ES-I3 (cell line): ENCODE results near the gene UNC93B1.

ENCODE experiments used
- H3K36me3 ChIP-seq: 2 replicates; pipeline ENCODE4 v1.6.1; 2013; ENCODE audit warnings: mild to moderate bottlenecking, low read length, control low read depth, moderate library complexity; ENCODE audit not compliant: insufficient read depth
- H3K4me1 ChIP-seq: 2 replicates; pipeline ENCODE4 v1.6.1; 2013; ENCODE audit warnings: mild to moderate bottlenecking, control low read depth, low read length; ENCODE audit not compliant: insufficient read depth
- H3K9ac ChIP-seq: 2 replicates; pipeline ENCODE4 v1.6.1; 2013; ENCODE audit warnings: low read depth, mild to moderate bottlenecking, low read length, moderate library complexity
- H3K9me3 ChIP-seq: 2 replicates; pipeline ENCODE4 v1.6.1; 2013; ENCODE audit warnings: mild to moderate bottlenecking, low read length, moderate library complexity; ENCODE audit not compliant: control insufficient read depth, insufficient read depth

Gene UNC93B1

DNA sequence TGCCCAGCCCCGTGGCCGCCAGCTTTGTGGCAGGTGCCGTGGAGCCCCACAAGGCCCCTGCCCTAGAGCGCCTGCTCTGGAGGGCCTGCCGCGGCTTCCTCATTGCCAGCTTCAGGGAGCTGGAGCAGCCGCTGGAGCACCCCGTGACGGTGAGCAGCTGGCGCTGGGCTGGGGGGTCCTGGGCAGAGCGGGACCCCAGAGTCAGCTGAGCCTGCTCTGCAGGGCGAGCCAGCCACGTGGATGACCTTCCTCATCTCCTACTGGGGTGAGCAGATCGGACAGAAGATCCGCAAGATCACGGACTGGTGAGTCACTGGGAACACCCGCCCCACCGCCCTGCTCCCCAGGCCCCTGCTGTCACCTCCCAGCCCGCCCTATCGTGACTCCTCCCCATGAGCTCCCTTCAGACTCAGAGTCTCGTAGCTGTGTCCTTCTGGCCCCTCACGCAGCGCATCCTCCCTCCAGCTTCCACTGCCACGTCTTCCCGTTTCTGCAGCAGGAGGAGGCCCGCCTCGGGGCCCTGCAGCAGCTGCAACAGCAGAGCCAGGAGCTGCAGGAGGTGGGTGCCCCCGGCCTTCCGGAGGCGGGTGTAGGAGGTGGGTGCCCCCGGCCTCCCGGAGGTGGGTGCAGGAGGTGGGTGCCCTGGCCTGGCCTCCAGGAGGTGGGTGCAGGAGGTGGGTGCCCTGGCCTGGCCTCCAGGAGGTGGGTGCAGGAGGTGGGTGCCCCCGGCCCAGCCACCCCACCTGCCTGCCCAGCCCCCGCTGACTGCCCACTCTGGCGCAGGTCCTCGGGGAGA, 39.6 kb upstream of the UNC93B1 start:
- H3K4me1 ChIP-seq = peaks cover 16% of the 10 kb centered on the region; the same call in 1 of the 2 replicates
- H3K9ac ChIP-seq = no peak overlapping the region
- H3K36me3 ChIP-seq = no peaks in the 10 kb centered on the region
- H3K9me3 ChIP-seq = no peaks in the 10 kb centered on the region

DNA sequence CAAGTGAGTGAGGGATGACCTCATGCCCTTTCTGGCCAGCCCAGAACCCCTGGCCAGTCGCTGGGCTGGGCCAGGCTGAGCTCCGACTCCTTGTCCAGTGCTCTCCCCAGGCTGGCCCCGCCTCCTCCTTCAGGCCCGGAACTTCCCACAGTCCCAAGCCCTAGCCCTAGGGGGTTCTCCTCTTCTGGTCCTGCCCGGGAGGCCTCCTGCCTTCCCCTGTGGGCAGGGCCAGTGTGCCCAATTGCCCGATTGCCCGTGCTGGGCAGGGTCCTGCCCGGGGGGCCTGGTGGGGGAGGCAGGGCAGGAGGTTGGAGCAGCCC, 39.1 kb upstream of the UNC93B1 start:
- no peaks in the 10 kb centered on the region for H3K9me3 ChIP-seq
- H3K36me3 ChIP-seq = no peaks in the 10 kb centered on the region
- peaks cover 22% of the 10 kb centered on the region; the same call in 1 of the 2 replicates for H3K4me1 ChIP-seq
- no peak overlapping the region for H3K9ac ChIP-seq

DNA sequence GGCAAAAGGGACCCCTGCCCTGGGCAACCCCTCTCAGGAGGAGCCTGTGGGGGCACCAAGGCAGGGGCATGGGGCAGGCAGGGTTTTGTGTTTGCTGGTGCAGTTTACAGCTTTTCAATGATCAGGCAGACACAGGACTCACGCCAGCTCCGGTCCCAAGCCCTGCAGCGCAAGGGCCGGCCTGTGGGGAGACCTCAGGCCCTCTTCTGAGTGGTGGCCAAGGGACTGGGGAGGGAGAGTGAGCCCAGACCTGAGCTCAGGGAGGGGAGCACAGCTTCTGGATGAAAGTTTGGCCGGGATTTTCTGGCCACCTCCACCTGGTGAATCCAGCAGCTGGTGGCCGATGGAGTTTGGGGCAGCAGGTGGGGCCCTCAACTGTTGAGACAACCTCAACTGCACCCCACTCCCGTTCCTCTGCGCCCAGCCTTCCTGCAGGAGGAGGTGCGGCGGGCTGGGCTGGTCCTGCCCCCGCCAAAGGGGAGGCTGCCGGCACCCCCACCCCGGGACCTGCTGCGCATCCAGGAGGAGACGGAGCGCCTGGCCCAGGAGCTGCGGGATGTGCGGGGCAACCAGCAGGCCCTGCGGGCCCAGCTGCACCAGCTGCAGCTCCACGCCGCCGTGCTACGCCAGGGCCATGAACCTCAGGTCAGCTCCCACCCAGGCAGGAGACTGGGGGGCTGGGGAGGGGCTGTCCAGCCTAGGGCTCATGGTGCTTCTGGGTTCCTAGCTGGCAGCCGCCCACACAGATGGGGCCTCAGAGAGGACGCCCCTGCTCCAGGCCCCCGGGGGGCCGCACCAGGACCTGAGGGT, 38.5 kb upstream of the UNC93B1 start:
- no peaks in the 10 kb centered on the region for H3K36me3 ChIP-seq
- H3K9ac ChIP-seq = no peak overlapping the region
- H3K9me3 ChIP-seq = no peaks in the 10 kb centered on the region
- peaks cover 25% of the 10 kb centered on the region; the same call in 1 of the 2 replicates for H3K4me1 ChIP-seq

GRCh38 chr11:68041617-68042218, 37.8 kb upstream of the UNC93B1 start:
- Histone ChIP-seq H3K9ac (no peak overlapping the region), H3K9me3 (no peaks in the 10 kb centered on the region), H3K4me1 (peaks cover 25% of the 10 kb centered on the region; the same call in 1 of the 2 replicates), H3K36me3 (no peaks in the 10 kb centered on the region)

DNA sequence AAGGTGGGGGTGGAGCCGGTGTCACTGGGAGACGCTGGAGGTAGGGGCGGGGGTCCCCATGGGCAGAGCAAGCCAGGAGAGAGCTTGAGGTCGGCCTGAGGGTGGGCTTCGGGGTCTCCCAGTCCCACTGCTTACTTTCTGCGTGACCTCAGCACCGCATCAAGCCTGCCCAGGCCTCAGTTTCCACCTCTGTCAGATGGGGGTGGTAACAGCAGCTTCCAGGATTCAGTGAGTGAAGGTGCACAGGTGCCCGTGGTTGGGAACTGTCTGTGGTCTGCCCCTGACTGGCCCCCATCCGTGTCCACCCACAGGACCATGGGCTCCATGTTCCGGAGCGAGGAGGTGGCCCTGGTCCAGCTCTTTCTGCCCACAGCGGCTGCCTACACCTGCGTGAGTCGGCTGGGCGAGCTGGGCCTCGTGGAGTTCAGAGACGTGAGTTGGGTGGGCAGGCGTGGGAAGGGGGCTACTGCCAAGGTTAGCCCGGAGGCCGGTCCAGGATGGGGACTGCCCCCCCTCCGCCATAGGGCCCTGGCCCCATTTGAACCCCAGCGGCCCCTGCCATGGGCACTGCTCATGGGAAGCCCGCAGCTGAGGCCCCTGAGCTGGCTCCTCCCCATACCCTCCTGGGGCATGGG, 37.2 kb upstream of the UNC93B1 start:
- Histone ChIP-seq H3K36me3 (no peaks in the 10 kb centered on the region), H3K4me1 (peaks cover 25% of the 10 kb centered on the region; the same call in 1 of the 2 replicates), H3K9ac (no peak overlapping the region), H3K9me3 (no peaks in the 10 kb centered on the region)

- Histone ChIP-seq H3K9ac (peak overlapping the region; percentile 30), H3K36me3 (no peaks in the 10 kb centered on the region), H3K9me3 (no peaks in the 10 kb centered on the region), H3K4me1 (peaks cover 25% of the 10 kb centered on the region; the same call in 1 of the 2 replicates)
Measured at GRCh38 chr11:68040101-68040956, 36.4 kb upstream of the UNC93B1 start.

DNA sequence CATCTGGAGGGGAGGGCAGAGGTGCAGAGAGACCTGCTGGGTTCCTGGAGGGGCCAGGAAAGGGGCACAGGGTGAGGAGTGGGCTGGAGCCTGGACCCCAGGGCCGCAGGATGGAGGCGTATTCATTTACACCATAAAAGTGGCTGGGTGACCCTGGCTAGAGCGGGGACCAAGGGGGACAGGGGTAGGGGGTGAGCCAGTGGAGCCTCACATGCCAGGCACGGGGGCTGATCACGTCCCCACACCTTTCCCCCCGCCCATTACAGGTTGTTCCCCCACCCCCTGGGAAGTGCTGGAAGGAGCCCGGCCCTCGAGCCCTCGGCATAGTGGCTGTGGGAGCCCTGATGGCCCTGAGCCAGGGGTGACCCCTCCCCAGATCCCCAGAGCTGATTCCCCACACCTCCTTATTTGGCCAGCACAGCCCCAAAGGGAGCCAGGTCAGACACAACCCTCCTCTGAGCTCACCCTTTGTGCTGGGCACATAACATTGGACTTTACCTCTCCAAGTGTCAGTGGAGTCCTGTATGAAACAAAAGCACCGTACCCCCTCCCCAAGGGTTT, 35.7 kb upstream of the UNC93B1 start:
- H3K36me3 ChIP-seq = no peaks in the 10 kb centered on the region
- no peaks in the 10 kb centered on the region for H3K9me3 ChIP-seq
- H3K4me1 ChIP-seq = peaks cover 25% of the 10 kb centered on the region; the same call in 1 of the 2 replicates
- H3K9ac ChIP-seq = peak overlapping the region; percentile 57; the same call in 1 of the 2 replicates

GRCh38 chr11:68038718-68039525, 35.0 kb upstream of the UNC93B1 start, which contains the start of gene TCIRG1:
Gene TCIRG1, plus strand, starts transcription at chr11:68039025. Its CDS starts 2,247 bp downstream, at chr11:68041272.
- peaks cover 23% of the 10 kb centered on the region; the same call in 1 of the 2 replicates for H3K4me1 ChIP-seq
- peak within 1 kb of the TSS; percentile 57 for H3K9ac ChIP-seq
- no peaks in the 10 kb centered on the region for H3K9me3 ChIP-seq
- 0 out of 2 replicates have a peak, but pooled peaks cover 3% of the 10 kb centered on the region for H3K36me3 ChIP-seq

DNA sequence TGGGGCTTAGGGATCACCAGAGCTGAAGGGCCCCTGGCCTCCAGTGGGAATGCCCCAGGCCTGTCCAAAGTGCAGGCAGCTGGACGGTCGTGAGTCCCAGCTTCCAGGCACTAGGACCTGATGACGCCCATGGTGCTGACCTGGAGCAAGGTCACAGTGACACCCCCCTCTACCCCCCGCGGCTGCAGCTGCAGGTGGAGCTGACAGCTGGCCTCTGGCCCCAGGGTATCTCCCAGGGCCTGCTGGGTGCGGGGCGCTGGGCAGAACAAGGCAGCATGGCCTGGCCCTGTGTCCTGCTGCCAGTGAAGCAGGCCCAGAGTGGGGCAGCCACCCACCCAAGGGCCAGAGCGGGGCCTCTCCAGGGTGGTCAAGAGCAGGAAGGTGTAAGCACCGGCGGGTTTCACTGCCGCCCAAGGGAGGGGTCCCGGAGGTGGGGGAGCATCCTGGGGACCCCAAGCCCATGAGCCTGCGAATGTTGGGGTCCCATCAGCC, 34.4 kb upstream of the UNC93B1 start:
- Histone ChIP-seq H3K9ac (peak overlapping the region; percentile 57), H3K4me1 (peaks cover 23% of the 10 kb centered on the region; the same call in 1 of the 2 replicates), H3K36me3 (0 out of 2 replicates have a peak, but pooled peaks cover 3% of the 10 kb centered on the region), H3K9me3 (no peaks in the 10 kb centered on the region)

DNA sequence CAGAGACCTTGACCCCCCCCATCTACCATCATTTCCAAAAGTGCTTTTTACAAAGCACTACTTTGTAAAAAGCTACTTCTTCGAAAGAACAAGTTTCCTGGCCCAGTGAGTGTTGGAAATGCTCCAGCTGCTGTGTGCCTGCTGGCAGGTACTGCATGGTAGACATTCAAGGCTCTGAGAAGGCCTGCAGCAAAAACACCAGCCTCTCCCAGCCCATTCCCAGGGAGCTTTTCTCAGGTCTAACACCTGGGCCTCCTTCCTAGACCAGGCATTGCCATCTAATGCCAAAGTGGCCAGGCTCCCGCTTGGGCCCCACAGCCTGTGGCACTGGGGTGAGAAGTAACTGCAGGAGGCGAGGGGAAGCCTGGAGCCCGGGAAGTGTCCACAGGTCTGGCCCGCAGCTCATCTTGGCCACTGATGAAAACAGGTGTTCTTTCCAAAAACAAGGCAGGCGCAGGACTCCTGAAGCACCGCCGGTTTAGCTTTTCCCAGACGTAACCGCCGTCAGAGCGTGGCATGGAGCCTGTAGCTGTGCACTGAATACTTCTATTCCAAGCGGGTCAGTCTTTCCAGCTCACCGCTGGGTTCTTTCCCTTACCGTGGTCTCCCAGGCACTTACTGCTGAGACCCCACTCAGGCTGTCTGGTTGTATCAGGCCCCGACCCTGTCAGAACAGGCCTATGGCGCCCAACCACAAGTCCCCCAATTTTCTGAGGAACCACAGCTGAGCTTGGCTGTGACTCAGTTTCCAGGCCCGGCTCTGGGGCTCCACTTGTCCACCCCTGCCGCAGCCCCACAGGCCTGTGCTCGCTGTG, 33.7 kb upstream of the UNC93B1 start:
- no peak overlapping the region for H3K9ac ChIP-seq
- 0 out of 2 replicates have a peak, but pooled peaks cover 3% of the 10 kb centered on the region for H3K36me3 ChIP-seq
- no peaks in the 10 kb centered on the region for H3K9me3 ChIP-seq
- H3K4me1 ChIP-seq = peaks cover 23% of the 10 kb centered on the region; the same call in 1 of the 2 replicates

- Histone ChIP-seq H3K4me1 (peaks cover 23% of the 10 kb centered on the region; the same call in 1 of the 2 replicates), H3K9ac (no peak overlapping the region), H3K36me3 (peaks cover 6% of the 10 kb centered on the region; the same call in 1 of the 2 replicates), H3K9me3 (no peaks in the 10 kb centered on the region)
Measured at GRCh38 chr11:68036717-68037239, 32.9 kb upstream of the UNC93B1 start.
